NT2/D1 (cell line): ENCODE measurements around the gene LAMTOR2.
A peak's percentile ranks its signal among the peaks of the same experiment; 100 is the strongest.

Source experiments
- DNase-seq: peaks from one replicate; pipeline ENCODE4 v3.0.0-alpha.2; 2011; ENCODE audit warnings: low read depth, low spot score
- H3K27me3 ChIP-seq: 2 replicates; pipeline ENCODE4 v1.6.0; 2011; ENCODE audit warnings: mild to moderate bottlenecking; ENCODE audit not compliant: insufficient read length, insufficient read depth
- H3K36me3 ChIP-seq: 2 replicates; pipeline ENCODE4 v1.6.1; 2011; ENCODE audit warnings: mild to moderate bottlenecking, low read length, mixed read lengths; ENCODE audit not compliant: insufficient read depth, insufficient read length
- H3K4me1 ChIP-seq: 2 replicates; pipeline ENCODE4 v1.5.1; 2011; ENCODE audit not compliant: insufficient read depth, insufficient read length
- H3K4me3 ChIP-seq: 2 replicates; pipeline ENCODE4 v1.5.1; 2011; ENCODE audit warnings: low read depth; ENCODE audit not compliant: insufficient read length
- H3K9ac ChIP-seq: 2 replicates; pipeline ENCODE4 v1.6.0; 2011; ENCODE audit warnings: low read depth; ENCODE audit not compliant: insufficient read length
- H3K9me3 ChIP-seq: 2 replicates; pipeline ENCODE4 v1.5.1; 2011; ENCODE audit warnings: mild to moderate bottlenecking, low read length; ENCODE audit not compliant: insufficient read depth
- SUZ12 ChIP-seq: IDR thresholded peaks from 2 replicates; pipeline ENCODE4 v1.6.1; 2011; ENCODE audit not compliant: insufficient read length, insufficient read depth; ENCODE audit errors: extremely low read depth
- YY1 ChIP-seq: IDR thresholded peaks from 2 replicates; pipeline ENCODE4 v1.6.1; 2011; ENCODE audit not compliant: insufficient read length, insufficient read depth
- ZNF274 ChIP-seq: IDR thresholded peaks from 2 replicates; pipeline ENCODE4 v1.6.1; 2011; ENCODE audit warnings: mild to moderate bottlenecking, low read depth, low read length

Gene LAMTOR2

GRCh38 chr1:156095906-156096508 lies 41.4 kb downstream of the LAMTOR2 start:
- Histone ChIP-seq H3K9ac (peak overlapping the region; percentile 27), H3K9me3 (no peaks in the 10 kb centered on the region), H3K4me3 (no peak overlapping the region), H3K36me3 (peaks cover 83% of the 10 kb centered on the region), H3K27me3 (no peaks in the 10 kb centered on the region), H3K4me1 (peaks cover 37% of the 10 kb centered on the region)
- TF ChIP-seq YY1 (no peak), ZNF274 (no peak), SUZ12 (no peak)
- DNase-seq, result no peak

DNA sequence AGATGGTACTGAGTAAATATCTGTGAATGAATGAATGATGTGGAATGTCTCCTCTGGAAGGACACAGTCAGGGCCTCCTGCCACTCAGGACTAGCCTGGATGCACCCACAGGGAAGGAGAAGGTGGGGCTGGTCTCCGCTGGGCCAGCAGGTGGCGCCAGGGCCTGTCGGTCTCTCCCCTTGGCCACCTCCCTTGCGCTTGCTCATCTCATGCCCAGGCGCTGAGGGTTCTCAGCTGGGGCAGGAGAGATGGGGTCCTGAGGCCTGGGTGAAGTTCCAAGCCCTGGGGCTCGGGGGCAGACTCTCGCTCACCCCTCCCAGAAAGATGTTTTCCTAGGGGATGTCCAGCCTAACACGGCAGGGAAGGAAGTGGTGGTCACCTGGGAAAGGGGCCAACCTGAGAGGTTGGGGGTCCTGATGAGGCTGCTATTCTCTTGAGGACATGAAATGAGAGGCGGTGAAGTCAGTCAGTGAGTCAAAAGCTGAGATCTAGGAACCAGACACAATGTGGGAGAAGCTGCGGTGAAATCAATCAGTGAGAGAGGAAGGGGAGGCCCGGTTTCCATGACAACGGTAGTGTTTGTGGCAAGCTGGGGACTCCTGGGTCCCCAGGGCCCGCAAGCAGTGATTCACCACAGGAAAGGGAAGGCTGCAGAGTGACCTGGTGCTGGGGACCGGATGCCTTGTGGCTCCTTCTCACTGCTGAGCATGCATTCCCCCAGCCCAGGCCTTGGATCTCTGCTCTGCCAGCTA lies 42.2 kb downstream of the LAMTOR2 start:
- Histone ChIP-seq H3K9ac (peak overlapping the region; percentile 37), H3K4me3 (no peak overlapping the region), H3K36me3 (peaks cover 77% of the 10 kb centered on the region), H3K27me3 (no peaks in the 10 kb centered on the region), H3K4me1 (peaks cover 37% of the 10 kb centered on the region), H3K9me3 (no peaks in the 10 kb centered on the region)
- TF ChIP-seq YY1 (no peak), ZNF274 (no peak), SUZ12 (no peak)
- DNase-seq, result no peak

GRCh38 chr1:156097499-156098178 lies 43.1 kb downstream of the LAMTOR2 start:
- Histone ChIP-seq H3K9me3 (no peaks in the 10 kb centered on the region), H3K9ac (peak overlapping the region; percentile 37), H3K36me3 (peaks cover 78% of the 10 kb centered on the region), H3K27me3 (no peaks in the 10 kb centered on the region), H3K4me1 (peaks cover 37% of the 10 kb centered on the region), H3K4me3 (no peak overlapping the region)
- no peak for TF ChIP-seq SUZ12
- TF ChIP-seq ZNF274, result no peak
- TF ChIP-seq YY1, result no peak
- DNase-seq, result no peak

GRCh38 chr1:156098784-156099183 lies 44.2 kb downstream of the LAMTOR2 start:
- Histone ChIP-seq H3K4me1 (peaks cover 48% of the 10 kb centered on the region), H3K9ac (peak overlapping the region; percentile 12), H3K4me3 (no peak overlapping the region), H3K36me3 (peaks cover 74% of the 10 kb centered on the region), H3K27me3 (no peaks in the 10 kb centered on the region), H3K9me3 (no peaks in the 10 kb centered on the region)
- no peak for TF ChIP-seq SUZ12
- no peak for TF ChIP-seq YY1
- TF ChIP-seq ZNF274, result no peak
- no peak for DNase-seq

- no peak for DNase-seq
- H3K9me3 ChIP-seq, result no peaks in the 10 kb centered on the region
- TF ChIP-seq YY1 (no peak), ZNF274 (no peak), SUZ12 (no peak)
- no peak overlapping the region for H3K4me3 ChIP-seq
- peaks cover 70% of the 10 kb centered on the region for H3K36me3 ChIP-seq
- peak overlapping the region; percentile 12 for H3K9ac ChIP-seq
- no peaks in the 10 kb centered on the region for H3K27me3 ChIP-seq
- peaks cover 53% of the 10 kb centered on the region for H3K4me1 ChIP-seq
These were observed 44.7 kb downstream of the LAMTOR2 start for GRCh38 chr1:156099282-156099681.

GRCh38 chr1:156100205-156100995 lies 45.8 kb downstream of the LAMTOR2 start:
- Histone ChIP-seq H3K9me3 (no peaks in the 10 kb centered on the region), H3K9ac (peak overlapping the region; percentile 6), H3K4me3 (no peak overlapping the region), H3K36me3 (peaks cover 66% of the 10 kb centered on the region), H3K4me1 (peaks cover 64% of the 10 kb centered on the region), H3K27me3 (no peaks in the 10 kb centered on the region)
- TF ChIP-seq SUZ12 (no peak), ZNF274 (no peak), YY1 (no peak)
- no peak for DNase-seq

DNA sequence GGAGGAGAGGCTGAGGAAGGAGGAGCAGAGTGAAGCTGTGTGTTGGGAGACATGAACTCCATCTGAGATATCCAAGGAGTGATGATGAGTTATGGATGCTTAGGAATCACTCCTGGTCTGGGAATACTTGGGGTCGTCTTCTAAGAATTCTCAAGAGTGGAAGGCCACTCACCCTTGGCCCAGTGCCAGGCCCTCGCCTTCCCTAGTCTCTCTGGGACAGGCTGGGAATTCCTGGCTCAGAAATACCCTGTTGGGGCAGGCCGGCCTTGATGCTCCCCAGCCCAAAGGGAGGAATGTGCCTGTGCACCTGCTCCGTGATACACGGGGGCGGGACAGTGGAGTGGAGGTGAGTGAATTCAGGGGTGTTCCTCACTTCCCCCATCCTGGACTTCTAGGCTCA lies 47.3 kb downstream of the LAMTOR2 start:
- Histone ChIP-seq H3K4me3 (no peak overlapping the region), H3K9ac (no peak overlapping the region), H3K27me3 (no peaks in the 10 kb centered on the region), H3K36me3 (peaks cover 52% of the 10 kb centered on the region), H3K9me3 (no peaks in the 10 kb centered on the region), H3K4me1 (peaks cover 68% of the 10 kb centered on the region)
- TF ChIP-seq SUZ12, result no peak
- no peak for TF ChIP-seq ZNF274
- TF ChIP-seq YY1, result no peak
- DNase-seq, result no peak
